Fibroblast of lung (primary cell): Measurements from ENCODE around the gene SURF6. TPM values are rescaled to one million over a fixed set of nuclear protein-coding genes. Genes with fewer than 3 reads are reported as not detected.

Experiments used
- DNase-seq, 2 donors: peaks; one replicate each; pipeline versions ENCODE4 v3.0.0 to v3.0.0-alpha.2; 2010; ENCODE audit warnings: low read depth in 2 of 2
- H2AFZ ChIP-seq: 2 replicates; pipeline ENCODE4 v1.5.1; 2012; ENCODE audit warnings: low read length, control low read depth, inconsistent platforms
- H3K27ac ChIP-seq: 2 replicates; pipeline ENCODE4 v1.5.1; 2011; ENCODE audit warnings: low read length, control low read depth; ENCODE audit not compliant: insufficient read depth
- H3K27me3 ChIP-seq: 2 replicates; pipeline ENCODE4 v1.5.1; 2011; ENCODE audit warnings: mild to moderate bottlenecking, low read length; ENCODE audit not compliant: control insufficient read depth, insufficient read depth
- H3K36me3 ChIP-seq: 2 replicates; pipeline ENCODE4 v1.5.1; 2011; ENCODE audit warnings: low read length; ENCODE audit not compliant: control insufficient read depth, insufficient read depth
- H3K4me1 ChIP-seq: 2 replicates; pipeline ENCODE4 v1.5.1; 2011; ENCODE audit warnings: low read length; ENCODE audit not compliant: control insufficient read depth, insufficient read depth; ENCODE audit errors: extremely low read depth
- H3K4me2 ChIP-seq: 2 replicates; pipeline ENCODE4 v1.5.1; 2011; ENCODE audit warnings: low read length, control low read depth; ENCODE audit not compliant: insufficient read depth; ENCODE audit errors: extremely low read depth
- H3K4me3 ChIP-seq, 4 experiments: fragments of 200-600 bp in 1 of 4; sonication (generic) in 1 of 4; replicated peaks in 1 of 4; 2 replicates each; pipeline ENCODE4 v1.5.1; 2011 to 2016; ENCODE audit warnings: low read length in 4 of 4, low read depth in 3 of 4, mild to moderate bottlenecking in 3 of 4, control low read depth in 2 of 4, inconsistent platforms in 1 of 4, mixed read lengths in 1 of 4; ENCODE audit not compliant: insufficient read depth in 1 of 4; ENCODE audit errors: control extremely low read depth in 1 of 4
- H3K79me2 ChIP-seq: 2 replicates; pipeline ENCODE4 v1.5.1; 2012; ENCODE audit warnings: mild to moderate bottlenecking, low read length, inconsistent platforms; ENCODE audit not compliant: control insufficient read depth, insufficient read depth
- H3K9ac ChIP-seq: 2 replicates; pipeline ENCODE4 v1.5.1; 2011; ENCODE audit warnings: mild to moderate bottlenecking, low read length, control low read depth; ENCODE audit not compliant: insufficient read depth
- H3K9me3 ChIP-seq: 2 replicates; pipeline ENCODE4 v1.5.1; 2012; ENCODE audit warnings: low read depth, low read length; ENCODE audit not compliant: control insufficient read depth, insufficient read depth
- H4K20me1 ChIP-seq: 2 replicates; pipeline ENCODE4 v1.5.1; 2011; ENCODE audit warnings: low read length; ENCODE audit not compliant: control insufficient read depth, insufficient read depth; ENCODE audit errors: extremely low read depth
- CTCF ChIP-seq, 2 donors: IDR thresholded peaks in 1 of 2; conservative IDR thresholded peaks in 1 of 2; 1 replicate in 1 of 2; 2 replicates in 1 of 2; pipeline ENCODE4 v1.5.1; 2011 to 2012; ENCODE audit warnings: low read length in 2 of 2, control low read depth in 1 of 2, inconsistent platforms in 1 of 2, low read depth in 1 of 2, mild to moderate bottlenecking in 1 of 2
- EZH2 ChIP-seq: IDR thresholded peaks from 2 replicates; pipeline ENCODE4 v1.5.1; 2012; ENCODE audit warnings: low read length, control low read depth, mild to moderate bottlenecking; ENCODE audit errors: missing control alignments
- polyA plus RNA-seq, 2 donors: library from polyadenylated mRNA; depleted of rRNA in 1 of 2; stranded (reverse) in 1 of 2; unstranded in 1 of 2; fragments of >200 nt; gene quantifications; 2 replicates each; pipeline ENCODE4 v1.2.1, GENCODE V29; 2011 to 2012; ENCODE audit warnings: missing spikeins in 1 of 2
- total RNA-seq: library from RNA; depleted of rRNA; stranded (reverse); fragments of >200 nt; gene quantifications from 2 replicates; pipeline ENCODE4 v1.2.1, GENCODE V29; 2014

The SURF6 gene
- total and polyA plus RNA-seq, 2 donors (not counting 1 experiment from before 2014, with no cell fraction given): 4.8 to 8.3 TPM

DNA sequence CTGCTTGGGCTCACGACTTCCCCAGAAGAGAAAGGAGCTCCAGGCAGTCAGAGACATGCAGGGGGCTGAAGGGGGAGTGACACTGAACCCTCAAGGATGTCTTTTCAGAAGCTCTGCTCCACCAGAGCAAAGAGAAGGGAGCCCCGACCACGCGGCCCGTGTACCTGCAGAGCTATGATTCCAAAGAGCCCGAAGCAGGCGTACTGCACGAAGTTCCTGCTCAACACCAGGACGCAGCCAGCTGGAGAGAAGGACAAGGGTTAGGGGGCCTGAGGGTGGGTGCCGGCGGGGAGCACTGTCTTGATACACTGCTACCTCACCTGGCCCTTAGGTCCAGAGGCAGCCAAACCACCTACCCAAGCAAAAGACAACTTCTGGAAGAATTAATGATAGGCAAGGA is 30.4 kb upstream of the SURF6 start:
- no peak for DNase-seq
- Histone ChIP-seq H4K20me1 (peaks cover 5% of the 10 kb centered on the region), H3K9me3 (no peaks in the 10 kb centered on the region), H3K79me2 (peaks cover 83% of the 10 kb centered on the region), H3K4me3 (no peak overlapping the region), H3K9ac (no peak overlapping the region), H3K27me3 (no peaks in the 10 kb centered on the region), H3K36me3 (peaks cover 63% of the 10 kb centered on the region), H3K27ac (no peak overlapping the region), H3K4me1 (peaks cover 10% of the 10 kb centered on the region), H2AFZ (no peak overlapping the region), H3K4me2 (no peak overlapping the region)
- TF ChIP-seq EZH2: no peak
- TF ChIP-seq CTCF (conservative IDR thresholded peaks at IDR 0.05 in 1 of 2, IDR thresholded peaks at IDR 0.05 in 1 of 2; ENCODE audit: low read depth in 1 of 2, low read length in 2 of 2): no peak

GRCh38 chr9:133362359-133363044 is 26.5 kb upstream of the SURF6 start:
- H3K4me2 ChIP-seq: no peak overlapping the region
- peaks cover 6% of the 10 kb centered on the region for H3K4me1 ChIP-seq
- H3K36me3 ChIP-seq: peaks cover 53% of the 10 kb centered on the region
- peak in 1 of 2 donors; percentile 61 for DNase-seq
- H2AFZ ChIP-seq: no peak overlapping the region
- TF ChIP-seq CTCF (conservative IDR thresholded peaks at IDR 0.05 in 1 of 2, IDR thresholded peaks at IDR 0.05 in 1 of 2; ENCODE audit: low read depth in 1 of 2, low read length in 2 of 2) (no peak), EZH2 (no peak)
- no peak overlapping the region for H3K27ac ChIP-seq
- H4K20me1 ChIP-seq: peaks cover 2% of the 10 kb centered on the region
- H3K27me3 ChIP-seq: no peaks in the 10 kb centered on the region
- no peak overlapping the region for H3K4me3 ChIP-seq
- H3K9me3 ChIP-seq: no peaks in the 10 kb centered on the region
- peaks cover 46% of the 10 kb centered on the region for H3K79me2 ChIP-seq
- no peak overlapping the region for H3K9ac ChIP-seq

- H3K9ac ChIP-seq: no peak overlapping the region
- H3K9me3 ChIP-seq: no peaks in the 10 kb centered on the region
- H3K4me2 ChIP-seq: no peak overlapping the region
- no peaks in the 10 kb centered on the region for H4K20me1 ChIP-seq
- TF ChIP-seq CTCF (conservative IDR thresholded peaks at IDR 0.05 in 1 of 2, IDR thresholded peaks at IDR 0.05 in 1 of 2; ENCODE audit: low read depth in 1 of 2, low read length in 2 of 2) (no peak), EZH2 (no peak)
- H3K36me3 ChIP-seq: peaks cover 45% of the 10 kb centered on the region
- H3K4me3 ChIP-seq: no peak overlapping the region
- no peaks in the 10 kb centered on the region for H3K27me3 ChIP-seq
- H2AFZ ChIP-seq: no peak overlapping the region
- peaks cover 37% of the 10 kb centered on the region for H3K79me2 ChIP-seq
- H3K4me1 ChIP-seq: peaks cover 6% of the 10 kb centered on the region
- no peak overlapping the region for H3K27ac ChIP-seq
- no peak for DNase-seq
These were observed 25.6 kb upstream of the SURF6 start for GRCh38 chr9:133361507-133362092.
